WTC11 (cell line): ENCODE measurements around the gene ABI2. TPM values are rescaled to one million over a fixed set of nuclear protein-coding genes. Genes with fewer than 3 reads are reported as not detected.

Experiments used
- ATAC-seq: fragments of 200-7000 bp; cut with Tn5 transposase; 2 replicates; pipeline ENCODE4 v1.10.0; 2021; ENCODE audit warnings: mild to moderate bottlenecking, moderate library complexity
- CTCF ChIA-PET: fragments of 300-600 bp; sonication (Branson Sonifier 250); formaldehyde crosslinking; loops from one replicate; lab custom pipeline; 2021; ENCODE audit warnings: antibody characterized with exemption; lab: Charles Lee
- POLR2A ChIA-PET: fragments of 350-600 bp; sonication (Branson Sonifier 250); formaldehyde crosslinking; loops from one replicate; lab custom pipeline; 2021; ENCODE audit warnings: antibody characterized with exemption; lab: Charles Lee
- DNase-seq: peaks from one replicate; pipeline ENCODE4 v3.0.0; 2021; ENCODE audit warnings: low spot score
- H3K27ac Mint-ChIP-seq: 2 replicates; pipeline ENCODE4 v1.8.0; 2021; ENCODE audit warnings: mixed read lengths
- H3K27me3 Mint-ChIP-seq: 2 replicates; pipeline ENCODE4 v1.8.0; 2021; ENCODE audit warnings: low read depth, mild to moderate bottlenecking, moderate library complexity, mixed read lengths
- H3K36me3 Mint-ChIP-seq: 2 replicates; pipeline ENCODE4 v1.8.0; 2021; ENCODE audit warnings: mixed read lengths
- H3K4me1 Mint-ChIP-seq: 2 replicates; pipeline ENCODE4 v1.8.0; 2022; ENCODE audit warnings: mixed read lengths
- H3K4me3 Mint-ChIP-seq: 2 replicates; pipeline ENCODE4 v1.8.0; 2021; ENCODE audit warnings: mild to moderate bottlenecking, moderate library complexity, mixed read lengths
- H3K9me3 Mint-ChIP-seq: 2 replicates; pipeline ENCODE4 v1.8.0; 2021; ENCODE audit warnings: mixed read lengths
- ATF6 ChIP-seq: sonication (generic); formaldehyde crosslinking; IDR thresholded peaks from 2 replicates; pipeline ENCODE4 v1.8.1; 2023; ENCODE audit warnings: mild to moderate bottlenecking, missing genetic modification reagents
- GTF2I ChIP-seq: fragments of 250-450 bp; sonication (Bioruptor Pico); conservative IDR thresholded peaks from 2 replicates; pipeline ENCODE4 v1.4.0; 2021; ENCODE audit warnings: mild to moderate bottlenecking
- MLX ChIP-seq: sonication (generic); formaldehyde crosslinking; IDR thresholded peaks from 2 replicates; pipeline ENCODE4 v1.8.1; 2023; ENCODE audit warnings: mild to moderate bottlenecking, missing genetic modification reagents, moderate library complexity
- TEAD1 ChIP-seq: sonication (generic); formaldehyde crosslinking; IDR thresholded peaks from 2 replicates; pipeline ENCODE4 v1.8.0; 2022; ENCODE audit warnings: mild to moderate bottlenecking, missing genetic modification reagents
- ZNF219 ChIP-seq: sonication (generic); formaldehyde crosslinking; IDR thresholded peaks from 2 replicates; pipeline ENCODE4 v1.8.0; 2023; ENCODE audit warnings: missing genetic modification reagents, mild to moderate bottlenecking, borderline replicate concordance
- ZNF281 ChIP-seq: sonication (generic); formaldehyde crosslinking; IDR thresholded peaks from 2 replicates; pipeline ENCODE4 v1.8.0; 2023; ENCODE audit warnings: mild to moderate bottlenecking, missing genetic modification reagents
- ZNF423 ChIP-seq: fragments of 250-450 bp; sonication (Bioruptor Pico); IDR thresholded peaks from 2 replicates; pipeline ENCODE4 v2.1.2; 2022; ENCODE audit warnings: mild to moderate bottlenecking, moderate library complexity
- ZNF532 ChIP-seq: fragments of 250-450 bp; sonication (Bioruptor Pico); IDR thresholded peaks from 2 replicates; pipeline ENCODE4 v1.9.0; 2021; ENCODE audit warnings: mild to moderate bottlenecking, borderline replicate concordance
- total RNA-seq: library from RNA; stranded (reverse); gene quantifications from 3 replicates; pipeline ENCODE4 v1.2.3, GENCODE V29; 2021

The ABI2 gene
- total RNA-seq, 1 experiment from 2014 or later = 121 TPM

- no peak for TF ChIP-seq ZNF532 (CRISPR knock-in tag)
Measured at GRCh38 chr2:203489531-203489930, 161.3 kb downstream of the ABI2 start (continued).

GRCh38 chr2:203490391-203490790, 162.2 kb downstream of the ABI2 start:
- H3K4me3 Mint-ChIP-seq = no peak overlapping the region
- POLR2A ChIA-PET = no interaction called here
- DNase-seq (no peak), ATAC-seq (no peak)
- CTCF ChIA-PET = interaction anchor here (0.7 kb wide), 1 partner anchor 46 kb away, joined by 3 read pairs; no protein-coding TSS in a partner anchor
- no peaks in the 10 kb centered on the region for H3K9me3 Mint-ChIP-seq
- no peaks in the 10 kb centered on the region for H3K27me3 Mint-ChIP-seq
- TF ChIP-seq ZNF281 (CRISPR knock-in tag) = no peak
- no peaks in the 10 kb centered on the region for H3K4me1 Mint-ChIP-seq
- peaks cover 22% of the 10 kb centered on the region for H3K36me3 Mint-ChIP-seq
- H3K27ac Mint-ChIP-seq = no peak overlapping the region

- Mint-ChIP-seq H3K27me3 (no peaks in the 10 kb centered on the region), H3K36me3 (peaks cover 19% of the 10 kb centered on the region), H3K27ac (no peak overlapping the region), H3K4me3 (no peak overlapping the region), H3K9me3 (no peaks in the 10 kb centered on the region), H3K4me1 (no peaks in the 10 kb centered on the region)
- ATAC-seq = no peak
- no peak for DNase-seq
- CTCF ChIA-PET = no interaction called here
- TF ChIP-seq MLX (CRISPR knock-in tag) = no peak
- TF ChIP-seq ZNF219 = no peak
- TF ChIP-seq GTF2I (CRISPR knock-in tag) = no peak
- TF ChIP-seq ZNF423 (CRISPR knock-in tag) = no peak
- no peak for TF ChIP-seq ATF6 (CRISPR knock-in tag)
- no peak for TF ChIP-seq TEAD1 (CRISPR knock-in tag)
- POLR2A ChIA-PET = interaction anchor here (0.5 kb wide), 1 partner anchor 13 kb away, joined by 3 read pairs; no protein-coding TSS in a partner anchor
Measured at GRCh38 chr2:203492965-203493364, 164.8 kb downstream of the ABI2 start.

Other genes with a start within 250 kb of the ABI2 start
- 13.5 to 17.4 TPM (median 15.5 TPM) in 3 replicates for gene CYP20A1, start 89.4 kb upstream of the ABI2 start, total RNA-seq
- gene RAPH1, start 206.9 kb downstream of the ABI2 start, total RNA-seq = 18.0 to 24.6 TPM (median 18.2 TPM) in 3 replicates